Breast epithelium (tissue), 3 donors: ENCODE data around the gene DSTYK.

ENCODE experiments used
- CTCF ChIP-seq, 3 donors: fragments of 450-650 bp; IDR thresholded peaks; one replicate each; pipeline ENCODE4 v1.5.1; 2016 to 2017; ENCODE audit warnings: antibody characterized with exemption in 3 of 3, mild to moderate bottlenecking in 3 of 3, moderate library complexity in 3 of 3
- POLR2AphosphoS5 ChIP-seq, 3 donors: sonication (generic); formaldehyde crosslinking; IDR thresholded peaks; one replicate each; pipeline ENCODE4 v1.6.1; 2017; ENCODE audit warnings: antibody characterized with exemption in 3 of 3

- no peak for TF ChIP-seq POLR2AphosphoS5 (IDR thresholded peaks at IDR 0.05)
- peak; percentile 57 to 81 (median 71) for TF ChIP-seq CTCF (IDR thresholded peaks at IDR 0.05)
These were observed 70.0 kb downstream of the DSTYK start for GRCh38 chr1:205141236-205142101.
